ENCODE data around the gene ZNF334.

The ZNF334 gene

DNA sequence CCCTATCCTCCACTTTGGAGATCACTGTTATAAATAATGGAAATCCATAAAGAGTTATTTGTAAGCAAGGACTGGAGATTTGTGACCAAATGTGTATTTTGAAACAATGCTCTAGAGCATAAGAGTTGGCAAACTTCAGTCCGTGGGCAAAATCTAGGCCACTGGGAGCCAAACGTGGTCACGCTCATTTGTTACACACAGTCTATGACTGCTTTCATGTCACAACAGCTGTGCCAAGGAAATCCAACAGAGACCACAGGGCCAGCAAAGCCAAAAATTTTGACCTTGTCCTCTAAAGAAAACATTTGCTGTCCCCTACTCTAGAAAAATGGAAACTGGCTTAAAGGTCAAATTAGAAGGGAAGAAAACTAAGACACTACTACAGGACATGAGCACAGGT is 7.9 kb downstream of the ZNF334 start:
- no peaks in the 10 kb centered on the region for H3K36me3 ChIP-seq (ENCODE audit: control insufficient read depth, insufficient read depth, low read length)
- no peaks in the 10 kb centered on the region for H3K27me3 ChIP-seq (ENCODE audit: control insufficient read depth, insufficient read depth, low read length)
- H3K4me1 ChIP-seq (ENCODE audit: control insufficient read depth, insufficient read depth, low read length): no peaks in the 10 kb centered on the region
- H3K9ac ChIP-seq (ENCODE audit: low read length): no peak overlapping the region
- H3K4me3 ChIP-seq (ENCODE audit: low read length): no peak overlapping the region
- H3K9me3 ChIP-seq (ENCODE audit: control insufficient read depth, low read length): peaks cover 18% of the 10 kb centered on the region

GRCh38 chr20:46501961-46502360 is 11.4 kb downstream of the ZNF334 start:
- Histone ChIP-seq H3K36me3 (ENCODE audit: control insufficient read depth, insufficient read depth, low read length) (no peaks in the 10 kb centered on the region), H3K9me3 (ENCODE audit: control insufficient read depth, low read length) (peaks cover 18% of the 10 kb centered on the region)

DNA sequence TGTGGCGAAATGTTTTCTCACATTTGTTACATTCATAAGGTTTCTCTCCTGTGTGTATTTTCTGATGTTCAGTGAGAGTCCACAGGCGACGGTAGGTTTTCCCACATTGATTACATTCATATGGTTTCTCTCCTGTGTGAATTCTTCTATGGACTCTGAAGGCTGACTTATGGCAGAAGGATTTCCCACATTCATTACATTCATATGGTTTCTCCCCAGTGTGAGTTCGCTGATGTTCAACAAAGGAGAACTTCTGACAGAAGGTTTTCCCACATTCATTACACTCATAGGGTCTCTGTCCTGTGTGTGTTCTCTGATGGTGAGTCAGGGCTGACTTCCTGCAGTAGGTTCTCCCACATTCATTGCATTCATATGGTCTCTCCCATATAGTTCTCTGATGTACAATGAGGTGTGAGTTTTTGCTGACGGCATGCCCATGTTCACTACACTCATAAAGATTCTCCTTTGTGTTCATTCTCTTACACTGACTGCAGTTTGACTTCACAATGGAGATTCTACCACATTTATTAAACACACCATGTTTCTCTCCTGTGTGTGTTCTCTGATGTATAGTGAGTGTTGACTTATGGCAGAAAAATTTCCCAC is 11.9 kb downstream of the ZNF334 start:
- H3K9ac ChIP-seq (ENCODE audit: low read length): no peak overlapping the region
- H3K4me1 ChIP-seq (ENCODE audit: control insufficient read depth, insufficient read depth, low read length): no peaks in the 10 kb centered on the region
- H3K36me3 ChIP-seq (ENCODE audit: control insufficient read depth, insufficient read depth, low read length): no peaks in the 10 kb centered on the region
- H3K27me3 ChIP-seq (ENCODE audit: control insufficient read depth, insufficient read depth, low read length): no peaks in the 10 kb centered on the region
- H3K4me3 ChIP-seq (ENCODE audit: low read length): no peak overlapping the region
- H3K9me3 ChIP-seq (ENCODE audit: control insufficient read depth, low read length): peaks cover 18% of the 10 kb centered on the region

More at GRCh38 chr20:46501961-46502360, 11.4 kb downstream of the ZNF334 start:
- H3K27me3 ChIP-seq (ENCODE audit: control insufficient read depth, insufficient read depth, low read length): no peaks in the 10 kb centered on the region
- no peak overlapping the region for H3K9ac ChIP-seq (ENCODE audit: low read length)
- H3K4me3 ChIP-seq (ENCODE audit: low read length): no peak overlapping the region
- H3K4me1 ChIP-seq (ENCODE audit: control insufficient read depth, insufficient read depth, low read length): no peaks in the 10 kb centered on the region

- H3K36me3 ChIP-seq (ENCODE audit: control insufficient read depth, insufficient read depth, low read length): no peaks in the 10 kb centered on the region
- H3K4me1 ChIP-seq (ENCODE audit: control insufficient read depth, insufficient read depth, low read length): no peaks in the 10 kb centered on the region
These were observed 19.3 kb downstream of the ZNF334 start for GRCh38 chr20:46494077-46494476.

DNA sequence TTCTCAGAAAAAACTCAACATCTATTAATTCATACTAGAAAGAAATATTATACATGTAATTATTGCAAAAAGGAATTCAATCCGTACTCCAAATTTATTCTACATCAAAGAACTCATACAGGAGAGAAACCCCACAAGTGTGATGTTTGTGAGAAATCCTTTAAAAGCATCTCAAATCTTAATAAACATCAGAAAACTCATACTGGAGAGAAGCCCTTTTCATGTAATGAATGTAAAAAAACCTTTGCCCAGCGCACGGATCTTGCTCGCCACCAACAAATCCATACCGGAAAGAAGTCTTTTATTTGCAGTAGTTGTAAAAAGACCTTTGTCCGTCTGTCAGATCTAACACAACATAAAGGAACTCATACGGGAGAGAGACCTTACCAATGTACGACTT is 22.0 kb downstream of the ZNF334 start:
- H3K9me3 ChIP-seq (ENCODE audit: control insufficient read depth, low read length): no peaks in the 10 kb centered on the region
- no peaks in the 10 kb centered on the region for H3K27me3 ChIP-seq (ENCODE audit: control insufficient read depth, insufficient read depth, low read length)
- no peak overlapping the region for H3K9ac ChIP-seq (ENCODE audit: low read length)
- no peaks in the 10 kb centered on the region for H3K36me3 ChIP-seq (ENCODE audit: control insufficient read depth, insufficient read depth, low read length)
- no peaks in the 10 kb centered on the region for H3K4me1 ChIP-seq (ENCODE audit: control insufficient read depth, insufficient read depth, low read length)
- H3K4me3 ChIP-seq (ENCODE audit: low read length): no peak overlapping the region

More at GRCh38 chr20:46494077-46494476, 19.3 kb downstream of the ZNF334 start:
- Histone ChIP-seq H3K27me3 (ENCODE audit: control insufficient read depth, insufficient read depth, low read length) (no peaks in the 10 kb centered on the region), H3K4me3 (ENCODE audit: low read length) (no peak overlapping the region), H3K9me3 (ENCODE audit: control insufficient read depth, low read length) (no peaks in the 10 kb centered on the region), H3K9ac (ENCODE audit: low read length) (no peak overlapping the region)

DNA sequence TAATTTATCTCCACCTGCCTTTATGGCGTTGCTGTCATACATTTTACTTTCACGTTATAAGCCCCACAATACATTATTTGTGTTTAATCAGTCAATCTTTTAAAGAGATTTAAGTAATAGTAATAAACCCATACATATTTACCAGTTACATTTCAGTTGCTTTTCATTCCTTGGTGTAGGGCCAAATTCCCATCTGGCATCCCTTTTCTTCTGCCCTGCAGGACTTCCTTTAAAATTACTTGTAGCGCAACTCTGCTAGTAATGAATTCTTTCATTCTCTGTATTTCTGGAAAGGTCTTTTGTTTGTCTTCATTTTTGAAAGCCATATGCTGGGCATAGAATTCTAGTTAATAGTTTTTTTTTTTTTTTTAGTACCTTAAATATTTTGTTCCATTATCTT is 24.9 kb downstream of the ZNF334 start:
- H3K9ac ChIP-seq (ENCODE audit: low read length): no peak overlapping the region
- no peaks in the 10 kb centered on the region for H3K4me1 ChIP-seq (ENCODE audit: control insufficient read depth, insufficient read depth, low read length)
- no peaks in the 10 kb centered on the region for H3K36me3 ChIP-seq (ENCODE audit: control insufficient read depth, insufficient read depth, low read length)
- H3K9me3 ChIP-seq (ENCODE audit: control insufficient read depth, low read length): no peaks in the 10 kb centered on the region
- H3K4me3 ChIP-seq (ENCODE audit: low read length): no peak overlapping the region
- H3K27me3 ChIP-seq (ENCODE audit: control insufficient read depth, insufficient read depth, low read length): no peaks in the 10 kb centered on the region

- no peak overlapping the region for H3K9ac ChIP-seq (ENCODE audit: low read length)
- H3K9me3 ChIP-seq (ENCODE audit: control insufficient read depth, low read length): no peaks in the 10 kb centered on the region
- H3K36me3 ChIP-seq (ENCODE audit: control insufficient read depth, insufficient read depth, low read length): no peaks in the 10 kb centered on the region
- H3K27me3 ChIP-seq (ENCODE audit: control insufficient read depth, insufficient read depth, low read length): no peaks in the 10 kb centered on the region
- no peaks in the 10 kb centered on the region for H3K4me1 ChIP-seq (ENCODE audit: control insufficient read depth, insufficient read depth, low read length)
- no peak overlapping the region for H3K4me3 ChIP-seq (ENCODE audit: low read length)
These were observed 25.7 kb downstream of the ZNF334 start for GRCh38 chr20:46487628-46488027.

DNA sequence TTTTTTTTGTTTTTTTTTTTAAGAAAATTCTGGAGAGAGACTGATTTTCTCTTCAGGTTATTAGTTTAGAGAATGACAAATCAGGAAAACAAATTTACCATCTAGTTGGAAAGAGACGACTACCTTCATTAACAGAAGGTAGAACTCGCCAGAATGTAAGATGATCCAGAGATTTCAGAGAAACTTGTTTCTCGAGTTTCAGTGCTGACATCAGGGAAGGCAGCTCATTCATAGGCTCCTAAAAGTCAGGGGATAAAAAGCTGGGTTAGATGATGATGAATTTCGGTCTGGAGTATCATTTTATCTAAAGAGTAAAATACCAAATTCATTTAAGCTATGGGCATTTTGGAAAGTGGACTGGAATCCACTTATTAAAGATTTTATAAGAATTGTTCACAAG is 27.9 kb downstream of the ZNF334 start:
- H3K4me1 ChIP-seq (ENCODE audit: control insufficient read depth, insufficient read depth, low read length): no peaks in the 10 kb centered on the region
- H3K36me3 ChIP-seq (ENCODE audit: control insufficient read depth, insufficient read depth, low read length): no peaks in the 10 kb centered on the region
- no peak overlapping the region for H3K9ac ChIP-seq (ENCODE audit: low read length)
- no peaks in the 10 kb centered on the region for H3K27me3 ChIP-seq (ENCODE audit: control insufficient read depth, insufficient read depth, low read length)
- no peak overlapping the region for H3K4me3 ChIP-seq (ENCODE audit: low read length)
- no peaks in the 10 kb centered on the region for H3K9me3 ChIP-seq (ENCODE audit: control insufficient read depth, low read length)

- no peaks in the 10 kb centered on the region for H3K27me3 ChIP-seq (ENCODE audit: control insufficient read depth, insufficient read depth, low read length)
- no peak overlapping the region for H3K4me3 ChIP-seq (ENCODE audit: low read length)
- H3K36me3 ChIP-seq (ENCODE audit: control insufficient read depth, insufficient read depth, low read length): no peaks in the 10 kb centered on the region
These were observed 28.4 kb downstream of the ZNF334 start for GRCh38 chr20:46484954-46485353.

GRCh38 chr20:46483879-46484278 is 29.5 kb downstream of the ZNF334 start:
- no peak overlapping the region for H3K9ac ChIP-seq (ENCODE audit: low read length)
- H3K4me3 ChIP-seq (ENCODE audit: low read length): no peak overlapping the region
- H3K9me3 ChIP-seq (ENCODE audit: control insufficient read depth, low read length): no peaks in the 10 kb centered on the region
- no peaks in the 10 kb centered on the region for H3K27me3 ChIP-seq (ENCODE audit: control insufficient read depth, insufficient read depth, low read length)
- no peaks in the 10 kb centered on the region for H3K4me1 ChIP-seq (ENCODE audit: control insufficient read depth, insufficient read depth, low read length)
- no peaks in the 10 kb centered on the region for H3K36me3 ChIP-seq (ENCODE audit: control insufficient read depth, insufficient read depth, low read length)

More at GRCh38 chr20:46484954-46485353, 28.4 kb downstream of the ZNF334 start:
- Histone ChIP-seq H3K9me3 (ENCODE audit: control insufficient read depth, low read length) (no peaks in the 10 kb centered on the region), H3K4me1 (ENCODE audit: control insufficient read depth, insufficient read depth, low read length) (no peaks in the 10 kb centered on the region), H3K9ac (ENCODE audit: low read length) (no peak overlapping the region)

GRCh38 chr20:46482864-46483263 is 30.5 kb downstream of the ZNF334 start:
- no peaks in the 10 kb centered on the region for H3K9me3 ChIP-seq (ENCODE audit: control insufficient read depth, low read length)
- no peak overlapping the region for H3K9ac ChIP-seq (ENCODE audit: low read length)
- no peak overlapping the region for H3K4me3 ChIP-seq (ENCODE audit: low read length)
- H3K4me1 ChIP-seq (ENCODE audit: control insufficient read depth, insufficient read depth, low read length): no peaks in the 10 kb centered on the region
- no peaks in the 10 kb centered on the region for H3K36me3 ChIP-seq (ENCODE audit: control insufficient read depth, insufficient read depth, low read length)
- H3K27me3 ChIP-seq (ENCODE audit: control insufficient read depth, insufficient read depth, low read length): no peaks in the 10 kb centered on the region

DNA sequence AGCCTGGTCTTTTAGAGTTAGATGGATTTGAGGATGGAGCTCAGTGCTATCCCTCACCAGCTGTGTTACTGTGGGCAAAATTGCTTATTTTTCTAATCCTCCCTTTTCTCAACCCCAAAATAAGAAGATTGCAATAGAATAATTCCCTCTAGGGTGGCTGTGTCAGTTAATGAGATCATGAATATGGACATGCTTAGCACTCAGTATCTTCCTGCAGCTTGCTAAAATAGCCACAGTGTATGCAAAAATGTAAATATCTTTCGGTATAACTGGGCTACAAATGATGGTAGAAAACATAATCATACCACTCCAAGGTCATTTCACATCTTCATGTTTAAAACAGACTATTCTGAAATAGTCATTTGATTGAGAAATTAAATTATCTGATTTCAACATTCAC is 35.7 kb downstream of the ZNF334 start:
- no peak overlapping the region for H3K9ac ChIP-seq (ENCODE audit: low read length)
- H3K4me1 ChIP-seq (ENCODE audit: control insufficient read depth, insufficient read depth, low read length): no peaks in the 10 kb centered on the region
- no peaks in the 10 kb centered on the region for H3K36me3 ChIP-seq (ENCODE audit: control insufficient read depth, insufficient read depth, low read length)
- H3K9me3 ChIP-seq (ENCODE audit: control insufficient read depth, low read length): no peaks in the 10 kb centered on the region
- H3K4me3 ChIP-seq (ENCODE audit: low read length): no peak overlapping the region
- no peaks in the 10 kb centered on the region for H3K27me3 ChIP-seq (ENCODE audit: control insufficient read depth, insufficient read depth, low read length)

DNA sequence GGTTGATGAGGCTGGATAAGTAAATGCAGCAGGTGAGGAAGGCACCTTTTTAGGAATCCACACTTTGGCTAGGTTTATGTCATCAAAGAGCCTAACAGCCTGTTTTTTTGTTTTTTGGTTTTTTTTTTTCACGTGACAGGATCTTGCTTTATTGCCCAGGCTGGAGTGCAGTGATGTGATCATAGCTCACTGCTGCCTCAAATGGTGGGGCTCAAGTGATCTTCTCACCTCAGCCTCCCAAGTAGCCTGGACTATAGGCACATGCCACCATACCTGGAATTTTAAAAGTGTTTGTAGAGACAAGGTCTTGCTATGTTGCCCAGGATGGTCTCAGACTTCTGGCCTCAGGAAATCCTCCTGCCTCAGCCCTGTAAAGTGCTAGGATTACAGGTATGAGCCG is 36.1 kb downstream of the ZNF334 start:
- H3K36me3 ChIP-seq (ENCODE audit: control insufficient read depth, insufficient read depth, low read length): no peaks in the 10 kb centered on the region

More for the DNA sequence above, 36.1 kb downstream of the ZNF334 start:
- Histone ChIP-seq H3K9ac (ENCODE audit: low read length) (no peak overlapping the region), H3K4me3 (ENCODE audit: low read length) (no peak overlapping the region), H3K27me3 (ENCODE audit: control insufficient read depth, insufficient read depth, low read length) (no peaks in the 10 kb centered on the region), H3K9me3 (ENCODE audit: control insufficient read depth, low read length) (no peaks in the 10 kb centered on the region), H3K4me1 (ENCODE audit: control insufficient read depth, insufficient read depth, low read length) (no peaks in the 10 kb centered on the region)

All from mucosa of stomach (tissue), 1 donor.